Measurements from ENCODE around the gene PCSK6.
"Not testable (repeated sequence)": the region's sequence is repeated elsewhere in the genome, so short reads cannot be mapped to it uniquely, and the experiment has no call there.

PCSK6 gene

DNA sequence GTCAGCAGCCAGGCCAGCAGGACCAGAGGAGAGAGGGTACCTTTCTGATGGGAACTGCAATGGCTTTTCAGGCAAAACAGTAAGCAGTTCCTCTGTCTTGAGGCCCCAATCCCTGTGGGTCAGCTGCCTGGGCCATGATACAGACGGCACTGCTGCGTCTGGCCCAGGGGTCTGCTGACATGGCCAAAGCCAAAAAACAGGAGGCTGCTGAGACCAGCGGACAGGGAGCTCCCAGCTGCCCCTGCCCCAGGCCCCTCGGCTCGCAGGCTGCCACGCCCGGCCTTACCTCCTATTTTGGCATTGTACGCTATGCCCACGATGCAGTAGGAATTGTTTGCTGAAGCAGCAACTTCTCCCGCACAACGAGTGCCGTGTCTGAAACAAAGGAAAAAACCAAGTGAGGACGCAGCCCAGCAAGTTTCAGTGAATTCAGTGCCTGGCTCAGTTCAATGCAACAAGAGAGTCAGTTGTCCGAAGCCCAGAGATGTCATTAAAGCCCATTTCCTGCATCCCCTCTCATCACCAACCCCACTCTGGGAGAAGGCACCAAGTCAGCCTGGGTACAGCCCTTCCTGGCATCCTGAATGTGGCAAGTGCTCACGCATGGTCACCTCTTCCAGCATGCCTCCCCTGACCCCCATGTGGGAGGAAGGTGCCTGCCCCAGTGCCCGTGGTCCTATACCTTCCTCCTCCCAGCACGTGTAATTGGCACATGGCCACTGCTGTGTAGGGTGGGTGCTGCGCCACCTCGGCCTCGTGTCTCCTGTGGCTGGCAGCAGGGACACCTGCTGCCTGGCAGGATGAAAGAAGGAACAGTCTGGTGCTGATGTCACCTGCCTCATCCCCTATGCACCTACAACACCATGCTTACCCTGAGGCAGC, 61.7 kb downstream of the PCSK6 start:
- no peak for DNase-seq

DNA sequence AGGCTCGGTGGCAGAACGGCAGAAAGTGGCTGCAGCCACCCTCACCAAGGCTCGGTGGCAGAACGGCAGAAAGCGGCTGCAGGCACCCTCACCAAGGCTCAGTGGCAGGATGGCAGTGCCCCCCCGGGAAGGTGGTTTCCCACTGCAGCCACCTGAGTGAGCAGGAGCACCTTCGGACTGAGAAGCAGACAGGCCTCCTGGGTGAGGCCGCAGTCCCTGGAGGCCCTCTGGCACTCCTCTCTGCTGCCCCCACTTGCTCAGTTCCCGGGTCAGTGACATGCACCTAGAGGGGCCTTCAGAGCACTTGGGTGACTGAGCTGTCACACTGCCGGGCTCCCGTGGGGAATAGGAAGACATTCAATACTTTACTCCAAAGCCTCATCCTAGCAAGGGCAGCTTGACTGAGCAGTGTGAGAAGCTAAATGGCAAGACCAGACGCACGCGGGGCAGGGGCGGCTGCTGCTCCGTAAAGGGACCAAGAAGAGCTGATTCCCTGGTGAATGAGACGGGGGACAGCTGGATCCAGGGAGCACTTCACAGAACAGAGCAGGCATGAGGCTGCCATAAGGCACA, 62.7 kb downstream of the PCSK6 start:
- no peak for DNase-seq

DNA sequence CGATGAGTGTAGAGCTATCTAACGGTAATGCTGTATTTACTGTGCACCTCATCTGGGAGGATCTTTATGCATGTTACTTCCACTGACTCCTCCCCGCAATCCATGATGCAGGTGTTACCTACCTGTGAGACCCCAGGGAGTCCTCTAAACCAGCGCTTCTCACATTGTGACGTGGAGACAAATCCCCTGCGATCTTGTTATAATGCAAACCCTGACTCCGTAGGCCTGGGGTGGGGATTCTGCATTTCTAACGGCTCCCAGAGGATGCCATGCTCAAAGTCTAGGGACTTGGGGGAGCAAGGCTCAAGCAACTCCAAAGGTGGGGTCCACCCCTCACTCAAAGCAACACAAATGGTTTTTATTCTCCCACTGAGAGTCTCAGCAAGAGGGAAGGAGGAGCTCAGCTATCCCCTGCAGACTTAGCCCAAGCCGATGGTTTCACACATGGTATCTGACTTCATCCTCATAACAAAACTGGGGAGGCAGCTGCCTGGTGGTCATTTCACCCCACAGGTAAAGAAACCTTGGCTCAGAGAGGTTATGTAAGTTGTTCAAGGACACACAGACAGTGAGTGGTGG, 63.6 kb downstream of the PCSK6 start:
- DNase-seq: no peak

DNA sequence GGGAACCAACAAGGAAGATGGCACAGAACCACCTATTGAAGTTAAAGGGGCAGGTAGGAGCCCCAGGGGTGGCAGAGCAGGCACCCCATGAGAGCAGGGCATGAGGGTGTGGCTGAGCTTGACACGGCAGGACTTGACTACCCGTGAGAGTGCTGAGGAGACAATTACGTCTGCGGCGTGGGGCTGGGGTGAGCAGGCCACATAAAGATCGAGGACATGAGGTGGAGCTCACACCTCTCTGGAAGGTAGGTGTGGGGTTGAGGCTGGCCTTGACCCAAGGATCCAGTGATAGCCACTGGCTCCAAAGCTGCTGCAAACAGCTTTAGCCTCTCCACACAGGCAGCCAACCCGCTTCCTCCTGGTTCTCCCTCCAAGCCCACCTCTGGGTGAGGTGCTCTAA, 64.5 kb downstream of the PCSK6 start:
- DNase-seq: no peak

DNA sequence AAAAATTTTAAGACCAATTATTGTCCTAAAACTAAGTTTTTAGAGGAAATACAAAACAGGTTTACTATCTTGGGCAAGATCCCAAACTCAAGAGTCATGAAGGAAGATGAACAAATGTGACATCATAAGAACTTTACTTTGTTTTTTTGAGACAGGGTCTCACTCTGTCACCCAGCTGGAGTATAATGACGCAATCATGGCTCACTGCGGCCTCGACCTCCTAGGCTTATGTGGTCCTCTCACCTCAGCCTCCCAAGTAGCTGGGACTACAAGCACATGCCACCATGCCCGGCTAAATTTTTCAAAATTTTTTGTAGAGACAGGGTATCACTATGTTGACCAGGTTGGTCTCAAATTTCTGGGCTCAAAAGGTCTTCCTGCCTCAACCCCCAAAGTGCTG, 69.3 kb downstream of the PCSK6 start:
- no peak for DNase-seq

DNA sequence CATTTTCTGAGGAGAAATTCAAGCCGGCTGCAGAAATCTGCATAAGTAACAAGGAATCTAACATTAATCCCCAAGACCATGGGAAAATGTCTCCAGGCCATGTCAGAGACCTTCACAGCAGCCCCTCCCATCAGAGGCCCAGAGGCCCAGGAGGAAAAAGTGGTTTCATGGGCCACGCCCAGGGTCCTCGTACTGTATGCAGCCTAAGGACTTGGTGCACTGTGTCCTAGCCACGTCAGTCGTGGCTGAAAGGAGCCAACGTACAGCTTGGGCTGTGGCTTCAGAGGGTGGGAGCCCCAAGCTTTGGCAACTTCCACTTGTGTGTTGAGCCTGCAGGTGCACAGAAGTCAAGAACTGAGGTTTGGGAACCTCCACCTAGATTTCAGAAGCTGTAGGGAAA, 73.0 kb downstream of the PCSK6 start:
- DNase-seq: not testable (repeated sequence)

DNA sequence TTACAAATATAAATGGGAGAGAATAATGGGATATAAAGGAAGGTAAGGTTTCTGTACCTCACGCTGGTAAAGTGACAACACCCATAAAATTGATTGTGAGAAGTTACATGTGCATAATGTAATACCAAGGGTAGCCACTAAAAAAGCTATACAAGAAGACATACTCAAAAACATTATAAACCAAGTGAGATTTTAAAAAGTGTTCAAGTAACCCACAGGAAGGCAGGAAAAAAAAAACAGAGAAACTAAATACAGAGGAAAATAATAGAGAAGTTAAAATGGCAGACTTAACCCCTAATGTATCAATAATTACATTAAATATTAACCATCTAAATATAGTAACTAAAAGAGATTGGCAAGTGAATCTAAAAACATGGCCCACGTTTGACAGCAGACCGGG, 76.3 kb downstream of the PCSK6 start:
- DNase-seq: no peak

DNA sequence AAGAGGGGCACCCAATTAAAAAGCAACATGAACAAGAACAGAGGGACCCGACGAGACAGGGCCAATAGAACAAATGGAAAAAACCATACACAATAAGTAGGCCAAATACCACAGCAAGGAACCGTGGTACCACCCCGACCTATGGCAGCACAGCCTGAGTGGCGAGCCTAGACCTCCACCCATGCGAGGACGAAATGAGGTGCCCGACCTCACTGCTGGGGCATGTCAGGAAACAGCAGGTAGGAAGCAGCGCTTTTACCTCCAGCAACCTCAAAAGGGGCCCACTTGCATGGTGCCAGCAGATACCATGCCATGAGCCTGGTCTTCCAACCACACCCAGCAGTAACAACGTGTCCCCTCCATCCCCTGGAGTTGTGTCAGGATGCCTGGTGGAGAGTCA, 77.9 kb downstream of the PCSK6 start:
- no peak for DNase-seq

DNA sequence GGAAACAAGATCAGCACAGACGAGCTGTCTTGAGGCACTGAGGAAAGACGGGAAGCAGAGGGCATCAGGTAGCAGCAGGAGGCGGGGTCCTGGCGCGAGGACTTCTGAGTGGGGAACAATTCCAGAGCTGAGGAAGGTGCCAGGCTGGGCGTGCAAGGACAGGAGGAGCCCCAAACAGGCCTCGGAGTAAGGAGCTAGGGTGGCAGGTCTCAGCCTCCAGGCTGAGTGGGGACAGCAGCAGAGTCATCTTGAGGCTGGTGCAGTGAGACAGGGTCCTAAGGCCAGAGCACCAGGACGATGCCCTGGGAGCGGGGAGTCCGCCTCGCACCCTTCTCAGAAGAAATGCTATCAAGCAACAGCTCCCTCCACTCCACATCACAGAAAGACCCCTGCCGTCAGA, 78.4 kb downstream of the PCSK6 start:
- DNase-seq: no peak

DNA sequence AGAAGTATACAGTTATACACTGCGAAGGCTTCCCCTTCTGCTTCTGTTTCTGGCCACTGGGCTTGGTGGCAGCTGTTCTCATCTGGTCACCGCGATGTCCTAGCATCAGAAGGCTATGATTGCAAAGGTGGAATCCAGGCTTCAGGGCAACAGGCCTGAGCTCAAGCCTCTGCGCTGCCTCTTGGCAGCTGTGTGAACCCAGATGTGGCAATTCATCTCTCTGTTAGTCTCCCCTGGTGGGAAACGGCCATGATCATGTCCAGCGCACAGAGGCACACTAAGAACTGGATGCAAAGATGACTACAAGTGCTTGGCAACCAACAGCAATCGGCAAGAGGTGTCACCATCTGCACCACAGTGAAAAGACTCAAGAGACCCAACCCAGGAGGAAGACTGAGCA, 78.9 kb downstream of the PCSK6 start:
- no peak for DNase-seq

DNA sequence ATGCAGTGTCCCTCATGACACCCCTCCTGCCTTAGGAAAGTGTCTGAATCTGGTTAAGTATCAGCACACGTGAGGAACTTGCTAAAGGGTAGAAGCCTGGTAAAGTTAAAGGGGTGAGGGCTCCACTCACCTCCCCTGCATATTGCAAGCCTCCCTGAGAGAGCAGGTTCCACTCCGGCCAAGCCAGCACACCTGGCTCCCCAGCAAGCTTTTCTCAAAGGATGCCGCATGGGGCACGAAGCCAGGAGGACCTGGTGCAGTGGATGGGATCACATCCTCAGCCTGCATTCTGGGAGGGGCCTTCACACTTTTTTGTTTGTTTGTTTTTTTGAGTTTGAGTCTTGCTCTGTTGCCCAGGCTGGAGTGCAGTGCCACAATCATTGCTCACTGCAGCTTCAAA, 79.9 kb downstream of the PCSK6 start:
- no peak for DNase-seq

DNA sequence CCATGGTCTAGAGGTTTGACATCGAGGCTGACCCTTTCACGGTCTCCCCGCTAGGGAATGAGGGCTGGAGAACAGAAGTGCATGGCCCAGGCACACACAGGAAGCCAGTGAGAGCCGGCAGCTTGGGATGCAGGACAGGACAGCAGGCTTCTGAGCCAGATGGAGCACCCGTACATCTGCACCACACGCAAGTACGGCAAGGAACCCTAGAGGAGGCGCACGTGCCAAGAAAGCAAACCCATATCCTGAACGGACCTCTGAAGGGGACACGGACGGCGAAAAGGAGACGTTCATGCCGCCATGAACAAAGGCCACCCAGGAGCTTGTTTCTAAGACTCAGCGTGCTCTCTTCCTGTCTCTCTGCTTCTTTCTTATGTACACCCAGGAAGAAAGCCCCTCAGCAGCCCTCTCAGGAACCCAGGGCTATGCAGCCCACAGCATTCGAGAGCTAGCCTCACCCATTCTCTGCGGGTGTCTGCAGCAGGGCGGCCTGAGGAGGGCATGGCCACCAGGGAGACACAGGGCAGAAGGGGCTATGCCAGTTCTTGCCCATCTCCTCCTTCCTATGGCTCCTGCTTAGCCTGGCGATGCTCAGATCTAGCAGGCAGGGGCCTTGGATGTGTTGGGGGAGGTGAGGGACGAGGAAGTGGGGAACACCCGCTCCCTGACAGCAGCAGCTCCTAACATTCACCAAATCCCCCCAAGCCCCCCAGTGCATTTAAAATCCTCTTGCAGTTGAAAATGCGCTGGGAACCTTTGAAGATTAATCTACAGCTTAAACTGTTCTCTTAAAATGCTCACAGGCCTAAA, 81.3 kb downstream of the PCSK6 start:
- DNase-seq: no peak

DNA sequence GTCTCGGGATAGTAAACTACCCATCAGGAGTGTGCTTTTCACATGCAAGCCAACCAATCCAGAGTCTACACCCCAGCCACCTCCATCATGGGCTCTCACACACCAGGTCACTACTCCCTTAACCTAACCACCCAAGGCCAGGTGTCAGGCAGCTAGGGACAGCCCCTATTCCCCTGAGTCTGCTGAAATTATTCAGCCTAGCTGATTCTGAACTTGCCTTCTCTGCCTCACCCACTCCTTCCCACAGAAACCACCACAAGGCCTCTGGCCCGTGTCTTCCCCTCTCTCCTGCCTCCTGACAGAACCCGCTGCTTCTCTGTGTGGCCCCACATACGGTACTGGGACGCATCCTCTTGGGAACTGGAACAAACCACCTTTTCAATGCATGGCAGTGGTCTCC, 82.1 kb downstream of the PCSK6 start:
- DNase-seq: no peak

DNA sequence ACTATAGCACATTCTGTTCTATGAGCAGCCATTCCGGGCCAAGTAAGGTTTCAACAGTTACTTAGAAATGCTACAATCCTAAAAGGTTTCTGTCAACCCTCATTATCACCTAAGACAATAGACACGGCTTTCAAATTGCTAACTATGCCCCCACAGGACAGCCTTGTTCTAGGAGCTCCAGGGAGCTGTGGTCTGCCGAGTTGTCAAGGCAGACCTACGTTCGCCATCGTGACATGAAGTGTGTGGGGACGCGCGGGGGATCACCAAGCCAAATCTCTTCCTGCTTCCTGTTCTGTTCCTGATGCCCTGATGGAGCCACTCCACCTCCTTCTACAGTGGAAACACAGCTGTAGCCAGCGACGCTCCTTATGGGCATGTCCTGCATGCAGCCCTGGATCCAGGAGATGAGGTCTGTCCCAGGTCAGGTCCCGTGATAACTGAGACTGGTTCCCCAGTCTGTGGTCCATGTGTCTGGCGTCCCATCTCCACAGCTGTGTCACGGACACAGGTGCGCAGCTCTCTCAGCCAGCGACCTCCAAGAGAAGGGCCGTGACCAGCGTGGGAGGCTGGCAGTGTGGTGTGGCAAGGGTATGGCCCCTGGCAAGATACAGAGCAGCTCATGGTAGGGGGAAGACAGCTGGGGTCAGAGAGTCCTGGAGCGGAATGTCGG, 82.8 kb downstream of the PCSK6 start:
- no peak for DNase-seq

DNA sequence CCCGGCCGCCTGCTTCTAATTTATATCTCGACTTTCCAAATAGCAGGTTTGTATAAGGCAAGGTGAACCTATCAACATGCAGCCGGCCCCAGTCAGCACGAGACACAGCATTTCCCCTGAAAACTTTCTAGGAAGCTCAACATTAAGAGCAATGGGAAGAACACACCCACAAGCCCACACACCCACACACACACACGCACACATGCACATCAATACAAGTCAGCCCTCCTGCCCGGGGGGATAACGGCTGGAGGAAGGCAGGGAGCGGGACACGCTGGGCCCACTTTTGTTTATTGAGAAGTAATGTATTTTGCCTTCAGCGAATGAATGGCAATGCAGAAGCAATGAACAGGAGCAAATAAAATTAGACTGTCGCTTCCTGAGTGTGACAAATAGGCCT, 83.5 kb downstream of the PCSK6 start:
- no peak for DNase-seq

DNA sequence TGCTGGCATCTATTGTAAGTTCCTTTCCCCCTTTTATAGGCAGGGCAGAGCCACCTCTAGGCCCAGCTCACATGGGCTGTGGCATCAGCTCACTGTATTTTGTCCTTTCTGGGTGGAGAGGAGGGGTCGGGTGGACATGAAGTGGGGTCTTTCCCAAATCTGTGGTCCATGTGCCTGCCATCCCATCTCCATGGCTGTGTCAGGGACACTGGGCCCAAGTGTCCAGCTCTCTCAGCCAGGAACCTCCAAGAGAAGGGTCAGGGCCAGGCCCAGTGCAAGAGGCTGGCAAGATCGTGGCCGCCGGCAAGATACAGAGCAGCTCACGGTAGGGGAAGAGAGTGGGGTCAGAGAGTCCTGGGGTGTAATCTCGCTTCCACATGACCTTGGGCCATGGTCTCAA, 85.3 kb downstream of the PCSK6 start:
- no peak for DNase-seq

DNA sequence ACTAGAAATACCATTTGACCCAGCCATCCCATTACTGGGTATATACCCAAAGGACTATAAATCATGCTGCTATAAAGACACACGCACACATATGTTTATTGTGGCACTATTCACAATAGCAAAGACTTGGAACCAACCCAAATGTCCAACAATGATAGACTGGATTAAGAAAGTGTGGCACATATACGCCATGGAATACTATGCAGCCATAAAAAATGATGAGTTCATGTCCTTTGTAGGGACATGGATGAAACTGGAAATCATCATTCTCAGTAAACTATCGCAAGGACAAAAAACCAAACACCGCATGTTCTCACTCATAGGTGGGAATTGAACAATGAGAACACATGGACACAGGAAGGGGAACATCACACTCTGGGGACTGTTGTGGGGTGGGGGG, 86.6 kb downstream of the PCSK6 start:
- not testable (repeated sequence) for DNase-seq

DNA sequence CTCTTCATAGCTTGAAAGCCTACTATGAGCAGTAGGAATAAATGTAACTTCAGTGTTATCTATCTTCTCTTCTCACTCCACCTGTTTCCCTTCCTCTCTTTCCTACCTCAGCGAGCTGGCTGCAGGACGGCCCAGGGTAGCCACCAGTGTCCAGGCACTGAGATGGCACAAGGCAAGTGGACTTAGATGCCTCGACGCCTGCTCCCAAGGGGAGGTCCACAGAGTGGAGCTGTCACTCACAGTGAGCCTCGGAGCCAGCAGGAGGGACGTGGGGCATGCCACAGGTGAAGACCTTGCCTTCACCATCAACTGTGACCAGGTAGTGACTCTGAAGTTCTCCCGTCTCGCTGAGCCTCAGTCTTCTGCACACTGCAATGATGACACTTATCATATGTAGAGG, 88.2 kb downstream of the PCSK6 start:
- no peak for DNase-seq

DNA sequence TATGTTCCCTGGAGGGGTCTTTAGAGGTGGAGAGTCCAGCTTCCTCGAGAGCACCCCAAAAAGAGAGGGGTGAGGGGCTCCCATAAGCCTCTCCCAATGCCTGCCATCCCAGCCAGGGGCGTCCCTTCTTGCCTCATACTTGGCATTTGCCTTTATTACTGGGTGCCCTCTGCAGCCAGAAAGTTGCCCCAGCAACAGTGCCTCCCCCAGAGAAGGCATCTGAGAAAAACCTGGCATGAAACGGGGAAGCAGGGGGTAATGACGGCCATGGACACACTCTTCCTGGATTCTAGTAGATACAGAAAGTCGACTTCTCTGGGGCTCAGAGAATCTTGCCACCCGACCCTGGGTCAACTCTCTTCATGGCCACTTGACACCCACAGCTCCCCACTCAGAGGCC, 90.1 kb downstream of the PCSK6 start:
- DNase-seq: no peak

DNA sequence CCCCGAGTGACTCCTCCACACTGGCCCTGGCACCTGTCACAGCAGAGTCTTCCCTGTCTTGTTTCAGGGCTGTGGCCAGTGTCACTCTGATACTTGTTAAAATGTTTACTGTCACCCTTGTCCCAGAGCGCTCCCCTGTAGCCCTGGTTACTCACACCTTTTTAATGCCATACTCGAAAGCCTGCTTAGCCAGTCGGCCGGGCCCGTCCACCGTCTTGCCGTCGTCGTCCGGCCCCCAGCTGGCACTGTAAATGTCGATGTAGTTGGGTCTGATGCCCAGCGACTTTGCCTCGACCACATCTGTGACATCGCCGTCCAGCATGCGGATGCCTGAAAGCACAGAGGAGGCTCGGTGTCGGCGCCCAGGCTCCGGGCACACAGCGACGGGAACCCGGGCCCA, 91.3 kb downstream of the PCSK6 start:
- DNase-seq: no peak

DNA sequence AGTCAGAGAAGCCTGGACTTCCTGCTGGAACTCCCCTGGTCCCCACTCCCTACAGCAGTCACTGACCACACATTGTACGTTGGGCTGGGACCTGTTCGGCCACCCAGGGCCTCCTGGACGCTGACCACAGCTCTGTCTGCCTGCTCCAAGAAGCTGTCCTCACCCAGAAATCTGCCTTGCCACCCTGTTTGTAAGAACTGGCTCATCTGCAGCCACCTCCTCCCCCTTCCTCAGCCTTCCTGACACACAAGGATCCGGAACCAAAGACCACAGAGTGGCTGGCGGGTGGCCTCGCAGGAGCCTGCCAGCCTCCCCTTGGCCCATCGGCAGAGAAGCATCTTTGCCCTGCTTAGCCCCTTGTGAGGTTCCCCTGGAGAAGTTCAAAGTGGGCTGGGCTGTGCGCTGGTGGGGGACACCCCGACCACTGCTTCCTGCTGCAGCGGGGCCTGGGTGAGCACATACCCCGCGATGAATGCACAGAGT, 91.9 kb downstream of the PCSK6 start:
- DNase-seq: no peak

DNA sequence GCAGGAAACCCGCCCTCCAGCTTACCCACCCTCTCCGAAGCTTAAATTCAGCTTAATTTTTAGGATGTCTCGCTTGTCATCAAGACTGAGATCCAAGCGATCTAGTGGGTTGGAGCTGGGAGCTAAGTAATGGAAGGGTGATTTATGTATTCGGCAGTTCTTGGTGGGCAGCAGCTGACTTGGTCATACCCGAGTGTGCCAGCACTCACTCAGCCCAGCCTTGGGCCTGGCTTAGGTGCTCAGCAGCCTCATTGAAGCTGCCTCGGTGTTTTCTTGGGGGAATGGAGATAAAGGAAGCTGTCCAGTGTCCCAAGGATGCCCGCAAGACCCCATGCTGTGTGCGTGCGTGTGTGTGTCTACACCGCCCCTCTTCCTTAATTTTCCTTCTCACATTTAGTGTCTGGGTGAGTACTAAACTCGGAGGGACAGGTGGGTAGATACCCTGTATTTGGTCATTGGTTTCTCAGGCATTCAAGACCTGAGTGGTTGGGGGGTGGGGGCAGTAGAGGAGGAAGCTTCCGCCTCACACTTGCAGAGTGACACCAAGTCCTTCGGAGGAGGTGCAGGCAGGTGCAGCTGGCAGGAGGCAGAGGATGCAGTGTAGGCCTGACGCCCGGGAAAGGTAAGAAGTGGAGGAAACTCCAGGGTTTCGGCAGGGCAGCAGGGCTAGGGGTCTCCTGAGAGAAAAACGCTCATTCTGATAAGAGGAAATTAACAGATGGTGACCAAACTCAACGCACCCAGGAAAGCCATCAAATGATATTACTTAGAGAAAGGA, 92.8 kb downstream of the PCSK6 start:
- no peak for DNase-seq

Data from NCI-H187 treated with DMSO at 0.1 percent for 48 hours (cell line).